Measurements from ENCODE around the gene NPHS2.
"Not testable (repeated sequence)": the region's sequence is repeated elsewhere in the genome, so short reads cannot be mapped to it uniquely, and the experiment has no call there.

Gene NPHS2

DNA sequence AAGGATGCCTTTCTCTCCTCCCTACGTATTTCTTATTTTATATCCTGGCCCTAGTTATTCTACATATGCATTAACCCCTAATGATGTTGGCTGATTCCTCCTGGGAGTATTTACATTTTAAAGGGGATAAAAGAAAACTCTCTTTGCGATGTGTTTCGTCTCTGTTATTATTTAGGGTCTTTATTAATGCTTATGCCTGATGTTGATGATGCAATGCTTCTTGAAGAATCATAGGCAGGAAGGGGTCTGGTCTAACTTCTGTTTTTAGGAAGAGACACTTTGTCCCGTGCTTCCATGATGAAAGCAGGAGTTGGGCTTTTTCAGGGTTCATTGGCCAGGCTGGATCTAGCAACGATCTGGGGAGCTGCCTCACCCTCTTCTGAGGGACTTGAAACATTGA lies 761 bp upstream of the NPHS2 start:
- H3K4me3 ChIP-seq (ENCODE audit: low read length) = no peak overlapping the region

DNA sequence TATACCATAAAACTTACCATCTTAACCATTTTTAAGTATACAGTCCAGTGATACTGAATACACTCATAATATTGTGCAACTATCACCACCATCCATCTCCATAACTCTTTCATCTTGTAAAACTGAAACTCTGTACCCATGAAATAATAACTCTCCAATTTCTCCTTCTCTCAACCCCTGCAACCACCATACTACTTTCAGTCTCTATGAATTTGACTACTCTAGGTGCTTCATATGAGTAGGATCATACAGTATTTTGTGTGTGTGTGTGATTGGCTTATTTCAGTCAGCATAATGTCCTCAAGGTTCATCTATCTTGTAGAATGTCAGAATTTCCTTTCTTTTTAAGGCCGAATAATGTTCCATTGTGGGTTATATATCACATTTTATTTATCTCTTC lies 17.7 kb downstream of the NPHS2 start:
- no peak for TF ChIP-seq ZNF274 (IDR thresholded peaks at IDR 0.05; ENCODE audit: low read depth, low read length)
- H3K4me3 ChIP-seq (ENCODE audit: low read length) = no peak overlapping the region

More for the DNA sequence above, 761 bp upstream of the NPHS2 start:
- no peak for TF ChIP-seq ZNF274 (IDR thresholded peaks at IDR 0.05; ENCODE audit: low read depth, low read length)

DNA sequence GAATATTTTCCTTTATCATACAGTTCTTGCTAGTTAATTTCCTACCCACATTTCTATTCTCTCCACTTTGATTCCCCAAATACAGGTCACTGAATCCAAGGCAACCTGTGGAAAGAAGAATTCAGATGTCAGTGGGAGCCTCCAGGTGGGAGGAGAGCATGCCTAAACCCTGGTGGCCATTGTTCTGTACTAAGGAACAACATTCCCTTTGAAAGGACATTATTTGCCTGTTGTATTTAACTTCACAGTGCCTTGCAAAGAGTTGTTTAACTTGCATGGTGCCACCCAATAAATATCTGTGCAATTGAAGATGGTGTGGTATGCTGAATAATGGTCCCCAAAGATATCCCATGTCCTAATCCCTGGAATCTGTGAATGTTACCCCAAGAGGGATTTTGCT lies 21.3 kb downstream of the NPHS2 start:
- TF ChIP-seq ZNF274 (IDR thresholded peaks at IDR 0.05; ENCODE audit: low read depth, low read length) = no peak
- H3K4me3 ChIP-seq (ENCODE audit: low read length) = no peak overlapping the region

DNA sequence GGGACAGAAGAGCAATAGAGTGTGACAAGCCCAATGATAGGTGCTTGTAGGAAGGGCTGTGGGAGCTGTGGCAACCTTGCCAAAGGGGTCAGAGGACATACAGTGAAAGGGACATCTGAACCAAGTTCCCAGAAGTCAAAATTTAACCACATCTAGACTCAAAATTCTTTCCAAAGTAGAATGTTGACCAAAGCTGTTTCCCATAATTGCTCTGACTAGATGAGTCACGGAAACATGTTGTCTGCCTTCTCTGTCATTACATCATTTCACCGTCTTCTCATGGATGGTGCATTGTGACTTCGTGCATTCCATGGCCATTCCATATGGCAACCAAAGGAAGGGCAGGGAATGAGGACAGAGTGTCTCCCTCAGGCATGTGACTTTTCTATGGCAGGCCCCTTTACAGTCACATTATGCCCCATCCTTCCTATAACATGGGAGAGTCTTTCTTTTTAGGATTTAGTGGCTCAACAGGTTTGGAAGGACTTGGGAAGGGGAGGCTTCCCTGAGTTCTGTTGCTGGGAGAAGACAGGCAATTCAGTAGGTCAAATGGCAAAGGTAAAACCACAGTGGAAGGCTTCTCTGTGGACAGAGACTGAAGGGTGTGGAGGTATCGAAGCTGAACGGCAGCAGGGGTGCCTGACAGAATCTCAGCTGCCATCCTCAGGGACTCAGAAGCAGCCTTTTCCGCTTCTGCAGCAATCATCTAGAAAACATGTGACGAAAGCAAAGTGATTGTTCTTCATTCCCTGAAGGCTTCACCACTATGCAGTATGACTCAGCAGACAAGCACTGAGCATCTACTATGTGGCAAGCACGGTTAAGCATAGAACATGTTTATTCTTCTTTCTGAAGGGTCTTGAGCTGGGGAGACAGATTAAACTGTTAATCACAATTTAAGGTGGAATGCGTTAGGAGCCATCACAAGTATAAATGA lies 24.7 kb downstream of the NPHS2 start:
- TF ChIP-seq ZNF274 (IDR thresholded peaks at IDR 0.05; ENCODE audit: low read depth, low read length) = no peak

DNA sequence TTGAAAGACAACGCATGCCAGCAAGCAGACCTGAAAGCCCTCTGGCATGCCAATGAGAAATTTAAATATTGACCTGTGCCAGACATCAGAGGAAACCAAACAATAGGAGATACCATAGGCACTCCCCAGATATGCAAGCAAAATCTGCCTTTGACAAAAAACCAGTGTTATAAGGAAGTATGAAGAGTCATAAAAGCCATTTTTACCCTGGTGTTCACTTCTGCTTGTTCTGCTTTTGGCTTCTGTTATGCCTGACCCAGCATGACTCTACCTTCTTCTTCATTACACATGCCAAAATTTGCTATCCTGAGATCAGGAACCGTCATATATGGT lies 26.4 kb downstream of the NPHS2 start:
- no peak for TF ChIP-seq ZNF274 (IDR thresholded peaks at IDR 0.05; ENCODE audit: low read depth, low read length)
- H3K4me3 ChIP-seq (ENCODE audit: low read length) = no peak overlapping the region

More for the DNA sequence above, 24.7 kb downstream of the NPHS2 start:
- H3K4me3 ChIP-seq (ENCODE audit: low read length) = no peak overlapping the region

DNA sequence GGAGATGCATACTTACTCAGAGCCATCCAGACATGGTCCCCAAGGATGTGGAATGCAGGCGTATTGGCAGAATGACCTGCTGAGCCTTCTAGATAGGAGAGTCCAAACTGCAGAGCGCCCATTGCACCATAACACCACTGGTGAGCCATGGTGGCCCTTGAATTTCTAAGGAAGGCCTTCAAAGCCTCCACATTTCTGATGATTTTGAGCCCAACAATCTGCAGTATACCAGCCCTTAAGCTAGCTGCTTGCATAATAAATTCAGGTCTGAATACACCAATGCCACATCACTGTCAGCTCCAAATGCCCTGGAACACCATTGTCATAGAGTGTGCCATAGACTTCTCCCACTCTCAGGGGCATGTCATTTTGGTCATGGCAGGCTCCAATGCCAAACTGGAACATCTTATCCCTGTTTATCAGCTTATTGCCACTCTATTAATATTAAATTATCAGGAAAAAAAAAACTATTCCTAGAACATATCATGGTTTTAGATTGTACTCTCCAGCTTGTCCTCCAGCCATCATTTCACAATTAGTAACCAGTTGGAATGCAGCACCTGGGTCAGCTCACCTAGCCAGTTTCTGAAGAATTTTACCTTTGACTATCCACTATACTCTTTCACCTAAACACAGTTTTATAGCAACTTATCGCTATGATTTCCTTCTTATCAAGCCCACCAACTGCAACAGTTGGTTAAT lies 26.9 kb downstream of the NPHS2 start:
- no peak for TF ChIP-seq ZNF274 (IDR thresholded peaks at IDR 0.05; ENCODE audit: low read depth, low read length)
- no peak overlapping the region for H3K4me3 ChIP-seq (ENCODE audit: low read length)

DNA sequence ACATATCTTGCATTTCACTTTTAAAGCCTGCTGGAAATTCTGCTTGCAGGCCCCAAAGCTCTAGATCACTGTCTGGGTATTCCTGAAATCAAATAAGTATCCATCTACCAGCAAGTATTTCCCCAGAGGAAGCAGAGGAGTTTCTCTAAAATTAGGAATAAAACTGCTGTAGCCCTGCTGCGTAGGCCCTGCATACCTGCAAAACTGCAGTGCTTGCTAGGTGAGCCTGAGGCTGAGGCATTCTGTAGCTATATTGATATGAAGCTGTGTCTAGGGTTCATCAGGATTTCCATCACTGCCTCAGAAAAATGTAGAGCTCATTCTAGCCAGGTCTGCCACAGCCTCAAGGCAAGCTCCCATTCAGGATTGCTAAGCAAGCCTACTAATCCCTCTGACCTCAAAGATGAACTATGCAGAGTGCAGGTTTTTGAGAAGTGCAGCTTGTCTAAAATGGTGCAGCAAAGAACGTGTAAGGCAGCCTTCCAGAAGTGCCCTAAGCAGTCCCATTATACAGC lies 28.7 kb downstream of the NPHS2 start:
- no peak for TF ChIP-seq ZNF274 (IDR thresholded peaks at IDR 0.05; ENCODE audit: low read depth, low read length)
- H3K4me3 ChIP-seq (ENCODE audit: low read length) = no peak overlapping the region

DNA sequence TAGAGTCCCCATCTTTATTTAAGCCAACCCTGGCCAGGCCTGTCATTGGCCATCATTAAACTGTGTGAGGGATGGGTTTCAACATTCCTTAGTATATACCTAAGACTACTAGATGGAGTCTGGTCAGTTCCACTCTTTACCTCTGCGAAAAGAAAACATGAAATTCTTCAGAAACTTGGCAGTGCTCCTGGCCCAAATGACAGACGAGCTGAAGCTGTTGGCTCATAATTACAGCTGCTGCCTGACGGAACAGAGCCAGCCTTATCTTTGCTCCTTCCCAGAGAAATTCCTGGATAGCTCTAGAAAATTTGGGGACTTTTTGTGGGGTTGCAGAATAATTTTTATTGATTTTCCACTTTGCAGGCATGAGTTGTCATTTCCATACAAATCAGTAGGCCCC lies 30.4 kb downstream of the NPHS2 start:
- H3K4me3 ChIP-seq (ENCODE audit: low read length) = no peak overlapping the region
- no peak for TF ChIP-seq ZNF274 (IDR thresholded peaks at IDR 0.05; ENCODE audit: low read depth, low read length)

DNA sequence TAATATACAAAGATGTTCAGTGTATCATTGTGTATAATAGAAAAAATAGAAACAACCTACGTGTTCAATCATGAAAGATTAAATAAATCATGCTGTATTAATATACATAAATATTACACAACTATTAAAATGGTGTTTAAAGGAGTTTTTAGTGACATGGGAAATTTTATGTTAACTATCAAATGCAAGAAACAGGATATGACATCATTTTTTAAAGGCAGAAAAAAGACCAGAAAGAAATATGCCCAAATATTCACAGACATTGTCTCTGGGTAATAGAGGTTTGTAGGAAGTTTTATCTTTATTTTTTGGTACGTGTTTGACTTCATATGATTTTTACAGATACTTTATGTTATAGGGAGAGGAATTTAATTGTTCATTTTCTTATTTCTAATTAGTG lies 34.0 kb downstream of the NPHS2 start:
- no peak overlapping the region for H3K4me3 ChIP-seq (ENCODE audit: low read length)
- no peak for TF ChIP-seq ZNF274 (IDR thresholded peaks at IDR 0.05; ENCODE audit: low read depth, low read length)

DNA sequence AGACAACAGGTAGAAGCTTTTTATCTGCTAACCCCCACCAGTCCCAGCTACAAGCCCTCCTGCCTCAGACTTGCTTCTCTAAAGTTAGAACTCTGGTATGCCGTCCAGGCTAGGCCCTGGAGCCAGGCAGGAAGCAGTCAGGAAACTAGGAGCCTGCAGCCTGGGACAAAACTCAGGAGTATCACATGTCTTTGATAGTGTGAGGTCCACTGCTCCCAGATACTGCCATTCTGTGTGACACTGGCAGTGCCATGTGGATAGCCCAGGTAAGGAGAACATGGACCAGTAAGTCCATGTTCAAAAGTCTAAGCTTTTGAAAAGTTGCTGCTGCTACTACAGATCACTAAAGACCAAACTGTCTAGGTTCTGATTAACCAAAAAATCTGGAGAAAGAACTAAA lies 45.4 kb downstream of the NPHS2 start:
- TF ChIP-seq ZNF274 (IDR thresholded peaks at IDR 0.05; ENCODE audit: low read depth, low read length) = no peak
- no peak overlapping the region for H3K4me3 ChIP-seq (ENCODE audit: low read length)

DNA sequence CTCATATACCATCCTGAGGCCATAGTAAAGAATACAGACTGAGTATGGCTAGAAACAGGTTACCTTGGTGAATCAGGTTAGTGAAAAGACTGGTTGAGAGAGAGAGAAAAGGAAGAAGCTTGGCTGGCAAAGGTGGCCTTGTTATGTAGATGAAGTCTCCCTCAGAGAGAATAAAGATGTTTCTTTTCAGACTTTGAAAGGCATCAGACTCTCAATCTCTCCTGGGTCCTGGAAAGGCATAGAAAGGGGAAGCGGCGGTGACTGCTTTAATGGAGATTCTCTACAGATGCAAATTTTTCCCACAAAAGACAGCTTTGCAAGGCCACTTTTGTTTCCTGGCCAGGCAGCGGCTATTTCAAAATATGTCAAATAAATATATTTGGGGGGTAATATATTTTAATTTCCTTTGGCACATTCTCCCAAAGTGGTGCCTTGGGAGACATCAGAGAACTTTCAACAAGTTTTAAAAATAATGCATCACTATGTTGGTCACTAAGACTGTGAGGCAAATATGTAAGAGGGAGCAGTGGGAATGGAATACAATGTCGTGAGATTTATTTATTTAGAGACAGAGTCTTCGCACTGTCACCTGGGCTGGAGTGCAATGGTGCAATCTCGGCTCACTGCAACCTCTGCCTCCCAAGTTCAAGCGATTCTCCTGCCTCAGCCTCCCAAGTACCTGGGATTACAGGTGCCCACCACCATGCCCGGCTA lies 46.1 kb downstream of the NPHS2 start:
- H3K4me3 ChIP-seq (ENCODE audit: low read length) = no peak overlapping the region
- no peak for TF ChIP-seq ZNF274 (IDR thresholded peaks at IDR 0.05; ENCODE audit: low read depth, low read length)

DNA sequence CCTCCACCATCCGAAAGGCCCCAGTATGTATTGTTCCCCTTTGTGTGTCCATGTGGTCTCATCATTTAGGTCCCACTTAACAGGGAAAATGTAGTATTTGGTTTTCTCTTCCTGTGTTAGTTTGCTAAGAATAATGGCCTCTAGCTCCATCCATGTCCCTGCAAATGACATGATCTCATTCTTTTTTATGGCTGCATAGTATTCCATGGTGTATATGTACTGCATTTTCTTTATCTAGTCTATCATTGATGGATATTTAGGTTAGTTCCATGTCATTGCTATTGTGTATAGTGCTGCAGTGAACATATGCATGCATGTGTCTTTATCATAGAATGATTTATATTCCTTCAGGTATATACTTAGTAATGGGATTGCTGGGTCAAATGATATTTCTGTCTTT lies 57.2 kb downstream of the NPHS2 start:
- not testable (repeated sequence) for H3K4me3 ChIP-seq (ENCODE audit: low read length)

DNA sequence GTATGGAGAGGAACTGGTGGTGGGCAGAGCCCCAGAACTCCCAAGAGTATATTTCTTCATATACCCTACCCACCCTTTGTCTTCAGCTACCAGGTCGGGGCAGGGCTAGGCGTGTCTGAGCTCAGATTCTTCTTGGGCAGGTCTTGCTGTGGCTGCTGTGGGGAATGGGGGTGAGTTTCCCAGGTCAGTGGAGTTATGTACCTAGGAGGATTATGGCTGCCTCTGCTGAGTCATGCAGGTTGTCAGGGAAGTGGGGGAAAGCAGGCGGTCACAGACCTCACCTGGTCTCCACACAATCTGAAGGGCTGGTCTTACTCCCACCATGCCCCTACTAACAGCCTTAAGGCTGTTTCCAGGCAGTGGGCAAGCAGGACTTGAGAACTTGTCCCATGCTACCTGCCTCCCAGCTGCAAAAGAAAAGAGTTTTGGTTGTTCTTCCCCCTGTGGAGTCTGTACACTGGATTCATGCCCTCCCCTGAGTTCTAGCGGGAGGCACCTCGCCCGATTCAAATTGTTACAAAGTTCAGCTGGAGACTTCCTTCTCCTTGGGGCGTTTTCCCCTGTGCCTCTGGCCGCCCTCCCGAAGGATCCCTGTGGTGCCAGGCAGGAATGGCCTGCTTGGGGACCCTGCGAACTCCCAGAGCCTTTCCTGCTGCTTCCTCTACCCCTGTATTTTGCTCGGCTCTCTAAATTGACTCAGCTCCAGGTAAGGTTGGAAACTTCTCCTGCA lies 58.6 kb downstream of the NPHS2 start:
- no peak for TF ChIP-seq ZNF274 (IDR thresholded peaks at IDR 0.05; ENCODE audit: low read depth, low read length)
- no peak overlapping the region for H3K4me3 ChIP-seq (ENCODE audit: low read length)

DNA sequence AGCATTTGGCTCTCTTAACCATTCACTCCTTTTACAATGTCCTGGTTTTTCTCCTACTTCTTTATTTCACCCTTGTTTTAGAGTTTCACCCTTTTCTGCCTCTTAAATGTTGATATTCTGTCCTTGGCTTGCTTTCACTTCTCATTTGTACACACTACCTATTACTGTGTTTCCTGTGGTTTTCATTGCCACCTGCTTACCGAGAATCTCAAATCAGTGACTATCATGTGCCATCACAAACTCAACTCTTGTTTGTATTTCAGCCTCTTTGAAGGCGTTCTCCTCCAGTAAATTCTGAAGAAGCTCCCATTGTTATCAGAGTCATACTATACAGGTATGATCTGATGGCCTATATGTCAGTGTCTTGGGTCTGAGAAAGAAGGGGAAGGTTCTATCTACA lies 65.7 kb downstream of the NPHS2 start:
- no peak for TF ChIP-seq ZNF274 (IDR thresholded peaks at IDR 0.05; ENCODE audit: low read depth, low read length)
- H3K4me3 ChIP-seq (ENCODE audit: low read length) = no peak overlapping the region
